Gastrocnemius medialis (tissue), 4 donors: ENCODE results near the gene STARD7.

Experiments
- POLR2A ChIP-seq, 2 donors: fragments of 450-650 bp; IDR thresholded peaks; one replicate each; pipeline ENCODE4 v1.6.1; 2017; ENCODE audit warnings: antibody characterized with exemption in 2 of 2, mild to moderate bottlenecking in 2 of 2, moderate library complexity in 2 of 2
- TF ChIP-seq, protein P1 (sequence below), 5 experiments: fragments of 450-650 bp in 3 of 5; fragments of 200-600 bp in 2 of 5; sonication (generic) in 2 of 5; IDR thresholded peaks in 4 of 5; conservative IDR thresholded peaks in 1 of 5; 1 replicate in 4 of 5; 2 replicates in 1 of 5; pipeline ENCODE4 v1.5.1; 2016 to 2019; ENCODE audit warnings: antibody characterized with exemption in 5 of 5, mild to moderate bottlenecking in 3 of 5, moderate library complexity in 3 of 5

DNA sequence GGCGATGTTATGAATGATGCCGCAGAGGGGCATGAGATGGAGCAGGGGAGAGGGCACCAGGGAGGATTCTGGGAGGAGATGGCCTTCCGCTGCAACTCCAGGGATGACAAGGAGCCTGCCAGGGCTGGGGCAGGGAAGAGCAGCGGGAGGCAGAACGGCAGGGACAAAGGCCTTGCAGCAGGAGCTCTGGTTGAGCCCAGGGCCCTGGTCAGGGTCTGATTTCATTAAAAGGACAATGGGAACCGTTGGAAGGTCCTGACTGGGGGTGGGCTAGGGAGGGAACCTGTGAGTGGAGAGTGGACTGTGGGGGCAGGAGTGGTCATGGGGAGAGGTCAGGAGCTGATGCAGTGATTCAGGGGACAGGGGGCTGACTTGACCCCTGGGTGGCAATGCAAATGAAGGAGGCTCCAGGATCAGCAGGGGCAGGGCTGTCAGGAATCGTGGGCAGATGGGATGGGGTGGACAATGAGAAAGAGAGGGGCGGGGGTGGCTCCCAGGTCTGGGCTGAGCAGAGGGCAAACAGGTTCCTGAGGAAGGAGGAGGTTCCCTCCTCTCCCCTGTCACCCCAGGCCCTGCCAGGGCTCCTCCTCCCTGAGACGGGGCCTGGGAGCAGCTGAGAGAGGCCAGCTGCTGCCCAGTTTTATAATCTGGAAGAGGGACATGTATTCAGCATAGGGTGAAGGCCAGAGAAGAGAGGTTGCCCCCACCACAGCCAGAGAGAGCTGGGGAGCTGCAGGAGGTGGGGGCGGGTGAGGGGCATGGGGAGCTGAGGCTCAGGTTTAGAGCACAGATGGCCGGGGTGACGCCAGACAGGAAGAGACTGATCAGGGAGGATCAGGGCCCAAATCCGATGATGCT lies 56.1 kb downstream of the STARD7 start:
- TF ChIP-seq, protein P1, sequence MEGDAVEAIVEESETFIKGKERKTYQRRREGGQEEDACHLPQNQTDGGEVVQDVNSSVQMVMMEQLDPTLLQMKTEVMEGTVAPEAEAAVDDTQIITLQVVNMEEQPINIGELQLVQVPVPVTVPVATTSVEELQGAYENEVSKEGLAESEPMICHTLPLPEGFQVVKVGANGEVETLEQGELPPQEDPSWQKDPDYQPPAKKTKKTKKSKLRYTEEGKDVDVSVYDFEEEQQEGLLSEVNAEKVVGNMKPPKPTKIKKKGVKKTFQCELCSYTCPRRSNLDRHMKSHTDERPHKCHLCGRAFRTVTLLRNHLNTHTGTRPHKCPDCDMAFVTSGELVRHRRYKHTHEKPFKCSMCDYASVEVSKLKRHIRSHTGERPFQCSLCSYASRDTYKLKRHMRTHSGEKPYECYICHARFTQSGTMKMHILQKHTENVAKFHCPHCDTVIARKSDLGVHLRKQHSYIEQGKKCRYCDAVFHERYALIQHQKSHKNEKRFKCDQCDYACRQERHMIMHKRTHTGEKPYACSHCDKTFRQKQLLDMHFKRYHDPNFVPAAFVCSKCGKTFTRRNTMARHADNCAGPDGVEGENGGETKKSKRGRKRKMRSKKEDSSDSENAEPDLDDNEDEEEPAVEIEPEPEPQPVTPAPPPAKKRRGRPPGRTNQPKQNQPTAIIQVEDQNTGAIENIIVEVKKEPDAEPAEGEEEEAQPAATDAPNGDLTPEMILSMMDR (IDR thresholded peaks at IDR 0.05 in 4 of 5, conservative IDR thresholded peaks at IDR 0.05 in 1 of 5), result no peak
- no peak for TF ChIP-seq POLR2A (IDR thresholded peaks at IDR 0.05)
